ENCODE data around the gene ADGRL1.

ADGRL1 gene

DNA sequence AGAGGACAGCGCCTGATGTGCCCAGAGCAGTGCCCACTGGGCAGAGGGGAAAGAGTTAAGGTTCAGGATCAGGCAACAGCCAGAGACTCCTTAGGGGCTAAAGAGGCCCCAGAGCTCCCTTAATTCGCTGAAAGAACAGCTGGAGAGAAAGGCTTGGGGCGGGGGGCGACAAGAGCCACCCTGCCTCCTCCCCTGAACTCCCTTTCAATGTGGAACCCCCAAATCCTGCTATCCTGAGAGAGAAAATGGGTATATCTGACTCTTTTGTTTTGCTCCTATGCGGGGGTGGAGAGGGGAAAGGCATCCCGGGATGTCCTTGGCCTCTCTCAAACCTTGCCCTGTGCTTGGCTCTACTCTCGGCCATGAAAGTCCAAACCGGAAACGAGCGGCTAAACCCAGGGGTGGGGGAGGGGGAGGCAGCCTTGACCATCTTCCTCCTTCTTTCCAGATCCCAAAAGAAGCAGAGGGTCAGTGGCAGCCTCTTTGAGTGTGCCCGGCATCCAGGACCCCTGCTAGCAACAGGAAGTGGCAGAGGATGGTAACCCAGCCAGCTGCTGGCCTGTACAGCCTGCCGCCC, 93.1 kb downstream of the ADGRL1 start:
- no peak for DNase-seq (ENCODE audit: low read depth in 2 of 2)

DNA sequence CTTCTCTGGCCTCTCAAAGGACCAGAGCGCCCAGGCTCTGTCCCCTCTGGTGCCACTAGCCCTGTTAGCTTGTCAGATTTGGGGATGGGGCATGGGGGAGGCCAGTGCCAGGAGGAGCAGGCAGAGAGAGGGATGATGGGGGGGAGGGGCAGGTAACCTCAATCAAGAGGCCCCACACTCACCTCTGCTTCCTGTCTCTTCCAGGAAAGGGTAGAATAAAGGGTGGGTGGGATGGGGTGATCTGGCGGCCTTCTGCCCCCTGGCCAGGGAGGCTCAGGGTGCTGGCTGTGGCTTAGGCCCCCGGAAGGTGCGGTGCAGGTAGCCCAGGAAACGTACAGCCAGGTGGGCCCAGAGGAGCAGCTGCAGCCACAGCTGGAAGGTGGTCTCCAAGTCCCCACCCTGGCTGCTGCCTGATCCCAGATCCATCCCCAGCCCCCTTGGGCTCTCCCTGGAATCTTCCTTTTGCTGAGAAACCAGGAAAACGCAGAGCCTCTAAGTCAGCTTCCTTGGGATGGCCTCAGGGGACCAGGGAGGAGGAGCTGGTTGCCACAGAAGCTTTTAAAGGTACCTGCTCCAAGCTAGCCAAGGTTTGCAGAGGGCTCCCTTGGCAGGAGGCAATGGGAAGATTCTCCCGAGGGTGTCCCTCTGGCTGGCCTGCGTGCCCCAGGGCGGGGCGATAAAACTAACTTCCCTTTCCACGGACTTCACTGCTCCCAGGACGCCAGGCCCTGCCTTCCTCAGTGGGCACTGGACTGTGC, 93.7 kb downstream of the ADGRL1 start:
- DNase-seq (ENCODE audit: low read depth in 2 of 2), result no peak

DNA sequence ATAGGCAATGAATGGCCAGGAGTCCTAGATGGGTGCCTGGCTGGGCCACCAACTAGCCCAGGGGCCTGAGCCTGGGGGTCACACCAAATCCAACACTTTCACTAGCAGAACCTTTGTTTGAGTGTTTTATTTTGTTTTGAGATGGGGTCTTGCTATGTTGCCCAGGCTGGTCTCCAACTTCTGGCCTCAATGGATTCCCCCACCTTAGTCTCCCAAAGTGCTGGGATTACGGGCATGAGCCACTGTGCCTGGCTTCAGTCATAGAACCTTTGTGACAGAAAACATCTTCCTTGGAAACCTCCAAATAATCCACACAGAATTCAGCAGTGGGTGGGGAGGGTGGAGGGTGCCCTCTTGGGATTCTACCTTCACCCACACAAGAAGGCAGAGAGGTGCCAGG, 94.5 kb downstream of the ADGRL1 start:
- no peak for DNase-seq (ENCODE audit: low read depth in 2 of 2)

DNA sequence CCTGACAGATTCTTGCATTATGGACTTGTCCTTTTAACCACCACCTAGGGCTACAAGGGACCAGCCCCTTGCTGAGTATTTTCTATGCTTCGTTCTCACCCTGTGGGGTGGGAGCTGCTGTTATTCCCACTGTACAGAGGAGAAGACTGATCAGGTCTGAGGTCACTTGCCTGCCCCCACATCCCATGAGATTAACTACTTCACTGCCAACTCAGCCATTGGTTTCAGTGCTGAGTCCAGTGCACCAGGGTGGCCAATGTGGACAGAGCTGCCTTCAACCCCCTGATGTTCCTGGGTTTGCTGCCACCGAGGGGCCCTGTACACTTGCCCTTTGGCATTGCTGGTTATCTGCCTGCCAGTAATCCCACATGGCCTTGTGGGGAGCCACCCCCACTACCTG, 95.3 kb downstream of the ADGRL1 start:
- no peak for DNase-seq (ENCODE audit: low read depth in 2 of 2)

DNA sequence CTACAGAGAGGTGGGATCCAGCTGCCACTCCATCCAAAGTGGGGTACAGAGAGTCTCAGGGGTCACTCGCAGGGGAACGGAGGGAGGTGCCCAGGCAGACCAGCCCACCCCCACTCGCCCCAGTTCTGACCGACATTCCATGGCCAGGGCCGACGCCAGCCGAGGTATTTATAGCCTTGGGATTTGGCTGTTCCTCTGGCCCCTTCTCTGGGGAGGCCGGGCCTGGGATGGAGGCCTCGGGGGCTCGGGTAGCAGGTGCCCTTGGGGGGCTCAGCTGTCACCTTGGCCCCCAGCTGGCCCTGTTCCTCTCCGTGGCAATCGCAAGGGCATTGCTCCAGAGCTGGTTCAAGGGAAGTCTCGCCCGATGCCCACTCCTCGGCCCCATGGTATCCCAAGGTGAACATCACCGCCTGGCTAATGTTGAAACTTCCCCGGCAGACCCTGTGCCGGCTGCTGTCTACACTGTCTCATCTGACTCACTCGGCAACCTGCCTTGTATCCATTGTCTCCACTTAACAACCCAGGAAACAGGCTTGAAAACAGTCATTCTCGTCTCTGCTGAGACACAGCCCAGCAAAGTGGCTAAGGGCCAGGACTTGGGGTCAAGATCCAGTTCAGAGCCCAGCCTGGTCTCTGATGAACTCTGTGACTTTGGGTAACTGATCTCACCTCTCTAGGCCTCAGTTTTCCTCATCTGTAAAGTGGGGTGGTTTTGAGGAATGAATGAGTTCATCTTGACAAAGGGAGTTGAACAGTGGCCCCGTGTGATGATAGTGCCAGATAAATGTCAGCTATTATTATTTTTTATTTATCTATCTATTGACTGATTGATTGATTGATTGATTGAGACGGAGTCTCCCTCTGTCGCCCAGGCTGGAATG, 98.1 kb downstream of the ADGRL1 start:
- DNase-seq (ENCODE audit: low read depth in 2 of 2), result no peak

DNA sequence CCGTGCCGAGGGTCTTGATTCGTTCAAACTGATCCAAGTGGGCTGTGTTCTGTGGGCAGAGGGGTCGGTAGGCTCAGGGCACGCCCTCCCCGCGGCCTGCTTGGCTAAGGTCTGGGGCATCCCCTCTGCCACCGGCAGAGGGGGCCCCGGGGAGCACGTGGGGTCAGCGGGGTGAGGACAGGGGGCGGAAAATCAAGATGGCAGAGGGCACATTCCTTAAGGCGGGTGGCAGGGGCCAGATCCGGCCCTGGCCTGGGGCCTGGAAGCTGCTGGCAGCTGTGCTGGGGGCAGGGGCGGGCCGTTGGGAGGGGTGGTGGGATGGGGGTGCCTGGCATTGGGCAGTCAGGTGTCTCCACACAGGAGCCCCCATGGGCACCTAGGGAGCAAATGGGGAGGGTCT, 99.1 kb downstream of the ADGRL1 start:
- DNase-seq (ENCODE audit: low read depth in 2 of 2), result no peak

DNA sequence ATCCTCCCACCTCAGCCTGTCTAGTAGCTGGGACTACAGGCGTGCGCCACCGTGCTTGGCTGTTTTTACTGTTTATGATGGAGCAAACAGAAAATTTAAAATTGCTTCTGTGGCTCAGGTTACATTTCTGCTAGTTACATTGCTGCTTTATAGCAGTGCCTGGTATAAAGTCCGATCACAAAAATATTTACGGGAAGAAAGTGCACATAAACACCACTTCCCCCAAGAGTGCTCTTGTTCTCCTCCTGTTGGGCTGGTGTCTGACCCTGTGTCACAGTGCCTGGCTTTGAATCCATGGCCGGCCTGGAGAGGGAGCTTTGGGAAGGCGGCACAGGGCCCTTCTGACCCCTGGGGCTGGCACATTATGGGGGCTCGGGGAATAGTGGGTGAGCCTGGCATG, 100.3 kb downstream of the ADGRL1 start:
- DNase-seq (ENCODE audit: low read depth in 2 of 2), result no peak

DNA sequence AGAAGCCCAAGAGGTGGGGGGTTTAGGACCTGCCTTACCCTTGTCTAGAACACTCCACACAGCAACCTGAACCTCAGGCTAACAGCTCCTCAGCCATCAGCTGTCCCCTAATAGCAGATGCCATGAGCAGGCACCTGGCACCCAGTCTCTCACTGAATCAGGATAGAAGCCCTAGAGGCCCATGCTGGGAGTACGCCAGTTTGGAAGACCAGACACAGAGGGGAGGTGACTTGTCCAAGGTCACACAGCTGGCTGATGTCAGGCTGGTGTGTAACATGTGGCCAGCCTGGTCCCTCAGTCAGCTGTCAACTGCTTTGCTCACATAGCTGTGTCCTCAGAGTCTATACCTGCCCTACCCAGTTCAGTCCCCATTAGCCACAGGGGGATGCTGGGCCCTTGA, 102.7 kb downstream of the ADGRL1 start:
- DNase-seq (ENCODE audit: low read depth in 2 of 2), result no peak

DNA sequence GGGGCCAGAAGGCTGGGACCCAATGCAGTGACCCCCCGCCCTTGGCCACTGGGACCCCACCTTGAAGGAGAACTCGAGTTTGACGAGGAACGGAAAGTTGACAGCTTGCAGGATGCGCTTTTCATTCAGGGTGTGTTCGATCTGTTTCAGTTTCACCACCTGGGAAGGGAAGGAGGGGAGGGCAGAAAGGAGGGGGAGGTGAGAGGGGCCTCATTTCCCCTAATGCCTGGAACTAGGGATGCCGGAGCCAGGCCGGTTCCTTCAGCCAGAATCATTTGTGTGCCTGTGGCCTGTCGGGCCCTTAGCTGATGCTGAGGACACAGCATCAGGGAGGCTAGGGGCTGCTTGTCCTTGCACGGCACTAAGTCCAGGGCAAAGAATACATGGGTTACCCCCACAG, 103.2 kb downstream of the ADGRL1 start:
- no peak for DNase-seq (ENCODE audit: low read depth in 2 of 2)

DNA sequence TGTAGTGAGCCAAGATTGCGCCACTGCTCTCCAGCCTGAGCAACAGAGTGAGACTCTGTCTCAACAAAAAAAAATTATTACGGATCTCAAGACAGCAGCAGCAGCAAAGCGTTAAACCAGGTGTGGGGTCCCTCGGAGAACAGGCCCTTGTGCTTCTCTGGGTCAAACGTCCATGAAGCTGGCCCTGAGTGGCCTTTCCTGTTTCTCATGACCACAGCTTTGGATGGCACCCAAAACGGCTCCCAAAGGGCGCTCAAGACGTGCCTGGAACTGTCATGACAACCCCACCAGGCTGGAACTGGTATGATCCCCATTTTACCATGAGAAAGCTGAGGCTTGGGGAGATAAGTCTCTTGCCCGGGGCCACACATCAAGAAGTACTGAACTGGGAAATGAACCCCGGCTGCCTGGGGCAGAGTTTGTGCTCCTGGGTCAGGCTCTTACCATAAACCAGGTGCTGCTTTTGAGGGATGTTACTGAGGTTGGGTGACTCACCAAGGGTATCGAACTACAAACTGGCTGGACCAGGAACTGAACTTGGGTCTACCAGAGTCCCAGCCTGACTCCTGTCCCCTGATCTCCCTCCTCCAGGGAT, 103.8 kb downstream of the ADGRL1 start:
- DNase-seq (ENCODE audit: low read depth in 2 of 2), result no peak

DNA sequence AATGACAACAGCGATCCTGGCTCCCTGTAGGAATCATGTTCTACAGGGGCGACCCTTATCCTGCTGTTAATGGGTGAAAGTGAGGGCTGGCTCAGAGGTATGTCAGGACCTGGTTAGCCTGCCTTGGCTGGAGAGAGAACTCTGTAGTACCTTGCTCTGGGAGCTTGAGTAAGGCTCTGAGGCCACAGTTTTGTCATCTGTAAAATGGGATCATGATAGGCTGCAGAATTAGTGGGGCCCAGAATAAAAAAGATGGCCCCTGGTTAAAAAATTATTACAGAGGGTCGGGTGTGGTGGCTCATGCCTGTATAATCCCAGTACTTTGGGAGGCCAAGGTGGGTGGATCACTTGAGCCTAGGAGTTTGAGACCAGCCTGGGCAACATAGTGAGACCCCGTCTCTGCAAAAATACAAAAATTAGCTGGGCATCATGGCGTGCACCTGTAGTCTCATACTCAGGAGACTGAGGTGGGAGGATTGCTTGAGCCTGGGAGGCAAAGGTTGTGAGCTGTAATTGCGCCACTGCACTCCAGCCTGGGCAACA, 104.9 kb downstream of the ADGRL1 start:
- DNase-seq (ENCODE audit: low read depth in 2 of 2), result no peak

Data from stimulated activated CD8-positive, alpha-beta memory T cell treated with anti-CD3 and anti-CD28 coated beads, Interleukin-15, amount 100 ng/mL, for 4 hours (primary cell).